Spleen (tissue), 11 donors: ENCODE measurements around the gene PNPLA6. TPM values are rescaled to one million over a fixed set of nuclear protein-coding genes. Genes with fewer than 3 reads are reported as not detected.

ENCODE experiments used
- DNase-seq: peaks from one replicate; pipeline ENCODE4 v3.0.0-alpha.2; 2020
- H3K27ac ChIP-seq, 8 donors: fragments of 200-600 bp; sonication (generic) in 7 of 8; 1 replicate in 4 of 8; 2 replicates in 4 of 8; pipeline versions ENCODE4 v1.5.0 to v1.8.0; 2016 to 2021; ENCODE audit warnings: inconsistent platforms in 4 of 8, mild to moderate bottlenecking in 4 of 8, moderate library complexity in 1 of 8
- H3K27me3 ChIP-seq, 7 donors: fragments of 200-600 bp; sonication (generic) in 6 of 7; replicated peaks in 1 of 7; 1 replicate in 4 of 7; 2 replicates in 3 of 7; pipeline versions ENCODE4 v1.5.0 to v1.8.0; 2016 to 2021; ENCODE audit warnings: inconsistent platforms in 3 of 7, mild to moderate bottlenecking in 1 of 7
- H3K36me3 ChIP-seq, 6 donors: fragments of 200-600 bp; sonication (generic) in 5 of 6; 1 replicate in 4 of 6; 2 replicates in 2 of 6; pipeline versions ENCODE4 v1.5.0 to v1.8.0; 2016 to 2021; ENCODE audit warnings: inconsistent platforms in 2 of 6
- H3K4me1 ChIP-seq, 6 donors: fragments of 200-600 bp; sonication (generic) in 5 of 6; 1 replicate in 3 of 6; 2 replicates in 3 of 6; pipeline versions ENCODE4 v1.5.0 to v1.8.0; 2016 to 2021; ENCODE audit warnings: inconsistent platforms in 3 of 6
- H3K4me3 ChIP-seq, 8 donors: fragments of 200-600 bp; sonication (generic) in 7 of 8; 1 replicate in 4 of 8; 2 replicates in 4 of 8; pipeline versions ENCODE4 v1.5.0 to v1.8.0; 2016 to 2021; ENCODE audit warnings: inconsistent platforms in 4 of 8, mild to moderate bottlenecking in 4 of 8, moderate library complexity in 2 of 8
- H3K9me3 ChIP-seq, 8 donors: fragments of 200-600 bp; sonication (generic) in 7 of 8; 1 replicate in 4 of 8; 2 replicates in 4 of 8; pipeline versions ENCODE4 v1.5.0 to v1.8.0; 2016 to 2021; ENCODE audit warnings: inconsistent platforms in 4 of 8
- POLR2A ChIP-seq, 3 donors: fragments of 450-650 bp; IDR thresholded peaks; one replicate each; pipeline ENCODE4 v1.5.1; 2017; ENCODE audit warnings: antibody characterized with exemption in 3 of 3, mild to moderate bottlenecking in 1 of 3
- POLR2AphosphoS5 ChIP-seq, 3 donors: sonication (generic); formaldehyde crosslinking; IDR thresholded peaks; one replicate each; pipeline ENCODE4 v1.5.1; 2017; ENCODE audit warnings: antibody characterized with exemption in 3 of 3
- WGBS, 5 donors: extraction: QIAGEN DNeasy Blood & Tissue Kit in 3 of 5; methylation state at CpG; one replicate each; pipeline versions ENCODE4 v1.1.5 to v1.1.7; 2013 to 2018; 5-methylcytosine and 5-hydroxymethylcytosine counted together
- intact Hi-C: fragments of 100-400 bp; cut with DNase I; formaldehyde crosslinking; loops from one replicate; pipeline ENCODE4 v1.15.0; 2023; ENCODE audit warnings: low total_unique reads
- polyA plus RNA-seq, 3 donors: library from polyadenylated mRNA; stranded (reverse); fragments of 200-250 nt; gene quantifications; one replicate each; pipeline ENCODE4 v1.2.1, GENCODE V29; 2013
- total RNA-seq, 7 donors: library from RNA; depleted of rRNA in 3 of 7; stranded (reverse); fragments of >200 nt in 3 of 7; fragmentation: NEBNext Ultra II Directional in 4 of 7; extraction: Animal tissue kit (Norgen Biotek cat#: 25700) in 4 of 7; gene quantifications; one replicate each; pipeline versions ENCODE4 v1.1.0 to v1.2.1, GENCODE V29; 2016 to 2021
- TF ChIP-seq, protein P1 (sequence below), 11 experiments: fragments of 200-600 bp in 7 of 11; fragments of 450-650 bp in 4 of 11; sonication (generic) in 4 of 11; IDR thresholded peaks in 8 of 11; conservative IDR thresholded peaks in 3 of 11; 1 replicate in 7 of 11; 2 replicates in 4 of 11; pipeline versions ENCODE4 v1.4.0 to v1.8.0; 2016 to 2021; ENCODE audit warnings: antibody characterized with exemption in 11 of 11, inconsistent platforms in 4 of 11, mild to moderate bottlenecking in 1 of 11
- donor health status: healthy with polysubstance abuse.
- donor health status: DM: no; HTN: no; CAD: no; lungs with moderate emphysema.
- donor health status: DM: no; HTN: no; CAD: no.
- donor health status: Bipolar disorder and iron deficiency.
- donor health status: healthy.
- donor health status: DM: no; HTN: no; CAD: no.
- donor health status: DM: yes; HTN: yes; CAD: no.

Gene PNPLA6
- total and polyA plus RNA-seq, 10 donors: 51.0 to 225 (median 146) TPM

DNA sequence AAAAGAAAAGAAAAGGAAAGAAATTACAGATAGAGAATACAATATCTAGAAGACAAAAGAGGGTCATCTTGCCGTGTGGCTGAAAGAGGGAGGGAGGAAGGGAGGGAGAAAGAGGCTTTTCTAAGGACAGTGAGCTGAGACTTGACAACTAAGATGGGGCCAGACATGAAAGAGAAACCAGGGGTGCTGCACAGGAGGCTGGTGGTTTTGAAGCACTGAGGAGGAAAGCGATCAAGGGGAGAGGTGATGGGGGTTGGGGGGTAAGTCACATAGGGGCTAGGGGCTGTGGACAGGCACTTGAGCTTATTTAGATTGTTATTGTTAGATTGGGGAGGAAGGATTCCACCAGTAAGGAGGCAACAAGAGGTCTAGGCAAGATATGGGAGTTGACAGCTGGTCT, 17.3 kb downstream of the PNPLA6 start:
- TF ChIP-seq POLR2AphosphoS5 (IDR thresholded peaks at IDR 0.05) (no peak), POLR2A (IDR thresholded peaks at IDR 0.05) (no peak)
- TF ChIP-seq, protein P1, sequence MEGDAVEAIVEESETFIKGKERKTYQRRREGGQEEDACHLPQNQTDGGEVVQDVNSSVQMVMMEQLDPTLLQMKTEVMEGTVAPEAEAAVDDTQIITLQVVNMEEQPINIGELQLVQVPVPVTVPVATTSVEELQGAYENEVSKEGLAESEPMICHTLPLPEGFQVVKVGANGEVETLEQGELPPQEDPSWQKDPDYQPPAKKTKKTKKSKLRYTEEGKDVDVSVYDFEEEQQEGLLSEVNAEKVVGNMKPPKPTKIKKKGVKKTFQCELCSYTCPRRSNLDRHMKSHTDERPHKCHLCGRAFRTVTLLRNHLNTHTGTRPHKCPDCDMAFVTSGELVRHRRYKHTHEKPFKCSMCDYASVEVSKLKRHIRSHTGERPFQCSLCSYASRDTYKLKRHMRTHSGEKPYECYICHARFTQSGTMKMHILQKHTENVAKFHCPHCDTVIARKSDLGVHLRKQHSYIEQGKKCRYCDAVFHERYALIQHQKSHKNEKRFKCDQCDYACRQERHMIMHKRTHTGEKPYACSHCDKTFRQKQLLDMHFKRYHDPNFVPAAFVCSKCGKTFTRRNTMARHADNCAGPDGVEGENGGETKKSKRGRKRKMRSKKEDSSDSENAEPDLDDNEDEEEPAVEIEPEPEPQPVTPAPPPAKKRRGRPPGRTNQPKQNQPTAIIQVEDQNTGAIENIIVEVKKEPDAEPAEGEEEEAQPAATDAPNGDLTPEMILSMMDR (IDR thresholded peaks at IDR 0.05 in 8 of 11, conservative IDR thresholded peaks at IDR 0.05 in 3 of 11): no peak
- WGBS, 5 donors: 54 to 89% (median 89%) methylated on average over 2 of the region's 2 CpGs
- Histone ChIP-seq H3K27ac (no peak overlapping the region), H3K4me3 (no peak overlapping the region), H3K36me3 (peaks cover 8 to 86% (median 63%) of the 10 kb centered on the region in 6 donors), H3K4me1 (peaks cover 0 to 10% (median 0%) of the 10 kb centered on the region in 6 donors), H3K9me3 (no peaks in the 10 kb centered on the region), H3K27me3 (no peaks in the 10 kb centered on the region)
- intact Hi-C loops: no loop called here
- no peak for DNase-seq

DNA sequence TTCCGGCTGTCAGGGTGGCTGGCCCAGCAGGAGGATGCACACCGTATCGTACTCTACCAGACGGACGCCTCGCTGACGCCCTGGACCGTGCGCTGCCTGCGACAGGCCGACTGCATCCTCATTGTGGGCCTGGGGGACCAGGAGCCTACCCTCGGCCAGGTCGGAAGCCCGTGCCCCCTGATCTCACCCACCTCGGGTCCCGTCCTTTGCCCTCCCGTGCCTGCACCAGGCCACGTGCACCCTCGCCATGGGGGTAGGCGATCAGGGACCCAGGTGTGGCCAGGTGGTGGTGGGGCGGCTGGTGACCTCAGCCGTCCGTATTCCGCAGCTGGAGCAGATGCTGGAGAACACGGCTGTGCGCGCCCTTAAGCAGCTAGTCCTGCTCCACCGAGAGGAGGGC, 19.0 kb downstream of the PNPLA6 start:
- Histone ChIP-seq H3K4me3 (no peak overlapping the region), H3K9me3 (no peaks in the 10 kb centered on the region), H3K4me1 (peaks cover 0 to 10% (median 0%) of the 10 kb centered on the region in 6 donors), H3K36me3 (peaks cover 8 to 100% (median 80%) of the 10 kb centered on the region in 6 donors), H3K27ac (no peak overlapping the region), H3K27me3 (no peaks in the 10 kb centered on the region)
- TF ChIP-seq, protein P1 (IDR thresholded peaks at IDR 0.05 in 8 of 11, conservative IDR thresholded peaks at IDR 0.05 in 3 of 11): no peak
- TF ChIP-seq POLR2A (IDR thresholded peaks at IDR 0.05) (no peak), POLR2AphosphoS5 (IDR thresholded peaks at IDR 0.05) (peak in 2 of 3 donors; percentile 24 to 66)
- intact Hi-C loops: no loop called here
- no peak for DNase-seq
- WGBS, 5 donors: 90 to 97% (median 95%) methylated on average over 20 to 28 of the region's 28 CpGs

GRCh38 chr19:7554990-7555864, 19.7 kb downstream of the PNPLA6 start:
- Histone ChIP-seq H3K36me3 (peaks cover 8 to 100% (median 81%) of the 10 kb centered on the region in 6 donors), H3K4me1 (peaks cover 0 to 10% (median 0%) of the 10 kb centered on the region in 6 donors), H3K9me3 (peaks cover 0 to 2% (median 0%) of the 10 kb centered on the region in 8 donors), H3K27ac (no peak overlapping the region), H3K27me3 (no peaks in the 10 kb centered on the region), H3K4me3 (no peak overlapping the region)
- DNase-seq: no peak
- intact Hi-C loops: no loop called here
- TF ChIP-seq, protein P1 (IDR thresholded peaks at IDR 0.05 in 8 of 11, conservative IDR thresholded peaks at IDR 0.05 in 3 of 11): no peak
- TF ChIP-seq POLR2A (IDR thresholded peaks at IDR 0.05) (no peak), POLR2AphosphoS5 (IDR thresholded peaks at IDR 0.05) (peak in 1 of 3 donors; percentile 45)
- 88 to 92% (median 91%) methylated on average over 52 to 62 of the region's 62 CpGs for WGBS, 5 donors

DNA sequence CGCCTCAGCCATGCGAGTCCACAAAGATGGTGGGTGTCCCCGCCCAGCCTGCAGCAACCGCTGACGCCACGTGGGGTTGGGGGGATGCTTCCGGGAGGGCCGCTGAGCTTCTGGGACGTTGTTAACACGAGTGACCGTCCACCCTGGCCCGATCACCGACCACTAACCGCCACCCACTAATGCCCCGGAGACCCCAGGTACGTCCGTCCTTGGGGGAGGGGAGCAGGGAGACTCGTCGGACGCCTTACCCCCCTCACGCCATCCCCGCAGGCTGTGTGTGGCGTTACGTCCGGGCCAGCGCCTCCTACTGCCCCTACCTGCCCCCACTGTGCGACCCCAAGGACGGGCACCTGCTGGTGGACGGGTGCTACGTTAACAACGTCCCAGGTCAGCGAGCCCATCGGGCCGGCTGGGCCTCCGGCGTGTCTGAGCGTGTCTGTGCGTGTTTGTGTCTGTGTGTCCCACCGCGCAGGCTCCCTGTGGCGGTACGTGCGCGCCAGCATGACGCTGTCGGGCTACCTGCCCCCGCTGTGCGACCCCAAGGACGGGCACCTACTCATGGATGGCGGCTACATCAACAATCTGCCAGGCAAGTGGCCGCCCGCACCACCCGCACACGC, 21.3 kb downstream of the PNPLA6 start:
- WGBS, 5 donors: 96 to 99% (median 98%) methylated on average over 22 to 54 of the region's 54 CpGs
- intact Hi-C loops: no loop called here
- H3K27me3 ChIP-seq: no peaks in the 10 kb centered on the region
- no peak for DNase-seq
- no peaks in the 10 kb centered on the region for H3K4me1 ChIP-seq
- H3K4me3 ChIP-seq: no peak overlapping the region
- peaks cover 8 to 100% (median 88%) of the 10 kb centered on the region in 6 donors for H3K36me3 ChIP-seq
- TF ChIP-seq POLR2A (IDR thresholded peaks at IDR 0.05) (no peak), POLR2AphosphoS5 (IDR thresholded peaks at IDR 0.05) (peak in 1 of 3 donors; percentile 49)
- peaks cover 0 to 3% (median 0%) of the 10 kb centered on the region in 8 donors for H3K9me3 ChIP-seq
- no peak overlapping the region for H3K27ac ChIP-seq
